DOHH2 (cell line): ENCODE measurements around the gene PROM1.

Source experiments
- EZH2phosphoT487 ChIP-seq: fragments of 200-600 bp; sonication (generic); IDR thresholded peaks from 2 replicates; pipeline ENCODE4 v1.6.1; 2017; ENCODE audit warnings: borderline replicate concordance, mild to moderate bottlenecking, antibody characterized with exemption, low read length, moderate library complexity, mixed read lengths
- TF ChIP-seq, protein P1 (sequence below): fragments of 200-600 bp; sonication (generic); IDR thresholded peaks from one replicate; pipeline ENCODE4 v1.5.1; 2014; ENCODE audit warnings: antibody characterized with exemption, mild to moderate bottlenecking, low read depth, low read length; ENCODE audit not compliant: poor library complexity, severe bottlenecking

DNA sequence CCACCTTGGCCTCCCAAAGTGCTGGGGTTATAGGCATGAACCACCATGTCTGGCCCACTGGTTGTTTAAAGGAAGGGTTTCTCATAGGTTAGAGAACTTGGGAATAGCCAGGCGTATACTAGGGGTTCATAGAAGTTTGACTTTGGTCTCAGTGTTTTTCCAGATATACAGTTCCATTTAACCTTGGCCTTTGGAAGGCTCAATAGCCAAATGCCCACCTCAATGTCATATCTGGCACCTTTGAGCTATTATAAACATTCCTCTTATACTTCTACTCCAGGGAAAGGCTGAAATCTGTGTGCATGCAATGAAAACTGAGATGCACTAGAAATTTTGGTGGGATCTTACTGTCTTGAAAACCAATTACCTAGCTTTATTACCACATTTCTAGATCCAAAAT, 47.5 kb upstream of the PROM1 start:
- TF ChIP-seq, protein P1, sequence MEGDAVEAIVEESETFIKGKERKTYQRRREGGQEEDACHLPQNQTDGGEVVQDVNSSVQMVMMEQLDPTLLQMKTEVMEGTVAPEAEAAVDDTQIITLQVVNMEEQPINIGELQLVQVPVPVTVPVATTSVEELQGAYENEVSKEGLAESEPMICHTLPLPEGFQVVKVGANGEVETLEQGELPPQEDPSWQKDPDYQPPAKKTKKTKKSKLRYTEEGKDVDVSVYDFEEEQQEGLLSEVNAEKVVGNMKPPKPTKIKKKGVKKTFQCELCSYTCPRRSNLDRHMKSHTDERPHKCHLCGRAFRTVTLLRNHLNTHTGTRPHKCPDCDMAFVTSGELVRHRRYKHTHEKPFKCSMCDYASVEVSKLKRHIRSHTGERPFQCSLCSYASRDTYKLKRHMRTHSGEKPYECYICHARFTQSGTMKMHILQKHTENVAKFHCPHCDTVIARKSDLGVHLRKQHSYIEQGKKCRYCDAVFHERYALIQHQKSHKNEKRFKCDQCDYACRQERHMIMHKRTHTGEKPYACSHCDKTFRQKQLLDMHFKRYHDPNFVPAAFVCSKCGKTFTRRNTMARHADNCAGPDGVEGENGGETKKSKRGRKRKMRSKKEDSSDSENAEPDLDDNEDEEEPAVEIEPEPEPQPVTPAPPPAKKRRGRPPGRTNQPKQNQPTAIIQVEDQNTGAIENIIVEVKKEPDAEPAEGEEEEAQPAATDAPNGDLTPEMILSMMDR = no peak
- no peak for TF ChIP-seq EZH2phosphoT487
